HG02981 (cell line): ENCODE data around the gene NEU2.
"Not testable (repeated sequence)": the region's sequence is repeated elsewhere in the genome, so short reads cannot be mapped to it uniquely, and the experiment has no call there.

Source experiments
- ATAC-seq: cut with Tn5 transposase; IDR thresholded peaks from one replicate; pipeline ENCODE4 v1.9.1; 2021; ENCODE audit warnings: mild to moderate bottlenecking, moderate library complexity; ENCODE audit not compliant: unreplicated experiment

NEU2 gene

DNA sequence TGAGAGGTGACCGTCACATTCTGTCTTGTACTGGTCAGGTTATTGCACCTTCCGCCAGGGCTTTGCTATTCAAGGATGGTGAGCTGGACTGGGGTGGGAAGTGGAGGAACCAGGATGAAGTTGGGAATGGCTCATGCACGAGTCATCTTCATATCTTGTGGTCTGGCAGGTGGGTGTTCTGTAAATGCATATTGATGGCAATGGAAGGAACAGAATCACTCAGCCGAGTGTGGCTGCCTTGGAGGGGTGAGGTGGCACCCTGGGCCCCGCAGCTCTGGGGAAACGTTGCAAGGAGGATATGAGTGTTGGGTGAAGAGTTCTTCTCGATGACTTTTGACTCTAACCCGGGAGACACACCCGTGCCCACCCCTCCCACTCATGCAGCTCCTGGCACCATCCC lies 1.2 kb downstream of the NEU2 start:
- no peak for ATAC-seq

- no peak for ATAC-seq
Observed at GRCh38 chr2:233034091-233034882, 1.8 kb downstream of the NEU2 start.

GRCh38 chr2:233035426-233036161 lies 3.1 kb downstream of the NEU2 start:
- no peak for ATAC-seq

GRCh38 chr2:233036162-233036838 lies 3.8 kb downstream of the NEU2 start:
- ATAC-seq: no peak

- ATAC-seq: no peak
Observed at GRCh38 chr2:233037078-233037477, 4.6 kb downstream of the NEU2 start.

DNA sequence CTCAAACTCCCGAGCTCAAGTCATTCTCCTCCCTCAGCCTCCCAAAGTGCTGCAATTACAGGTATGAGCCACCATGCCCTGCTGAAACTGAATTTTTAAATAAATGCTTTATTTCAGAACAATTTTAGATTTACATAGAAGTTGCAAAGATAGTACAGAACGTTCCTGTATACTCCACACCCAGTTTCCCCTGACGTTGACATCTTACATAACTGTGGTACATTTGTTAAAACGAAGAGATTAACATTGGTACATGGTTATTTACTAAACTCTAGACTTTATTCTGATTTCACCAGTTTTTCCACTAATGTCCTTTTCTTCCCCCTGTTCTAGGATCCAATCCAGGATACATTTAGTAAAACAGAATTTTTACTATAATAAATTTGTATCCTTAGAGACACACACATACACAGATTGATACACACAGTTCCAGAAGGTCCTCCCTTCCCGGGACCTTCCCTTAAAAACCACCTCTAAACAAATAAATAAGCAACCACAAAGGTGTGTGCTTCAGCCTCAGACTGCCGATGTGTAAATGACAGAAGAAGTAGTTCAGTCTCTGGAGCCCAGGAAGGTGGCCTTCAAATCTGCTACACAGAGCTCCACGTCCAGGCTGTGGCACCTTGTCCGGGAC lies 6.9 kb downstream of the NEU2 start:
- ATAC-seq: no peak

DNA sequence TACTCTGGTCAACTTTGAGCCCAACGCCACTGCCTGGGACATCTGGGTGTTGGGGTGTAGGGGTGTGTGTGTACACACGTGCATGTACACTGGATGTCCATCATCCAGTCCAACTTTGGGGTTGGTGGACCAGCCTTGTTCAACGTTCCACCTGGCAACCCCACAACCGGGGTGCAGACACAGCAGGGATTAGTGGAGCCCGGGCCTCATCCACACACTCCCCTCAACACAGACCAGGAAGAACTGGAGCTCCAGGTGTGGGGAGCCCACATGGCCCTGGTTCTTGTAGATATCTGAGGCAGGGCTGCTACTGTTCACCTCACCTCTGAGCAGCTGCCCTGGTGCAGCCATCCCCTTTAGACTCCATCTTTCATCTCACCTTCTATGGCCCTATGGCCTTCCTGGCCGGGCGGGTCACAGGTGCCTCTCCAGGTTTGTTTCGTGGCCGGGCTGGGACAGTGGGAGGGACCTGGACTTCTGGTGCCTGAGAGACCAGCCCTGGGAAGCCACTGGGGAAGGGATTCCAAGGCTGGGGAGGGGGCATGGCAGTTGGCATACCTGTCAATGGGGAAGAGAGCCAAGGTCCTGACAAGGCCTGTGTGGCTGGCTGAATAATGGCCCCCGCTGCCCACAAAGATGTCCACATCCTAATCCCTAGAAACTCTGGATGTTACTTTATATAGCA lies 7.5 kb downstream of the NEU2 start:
- no peak for ATAC-seq

DNA sequence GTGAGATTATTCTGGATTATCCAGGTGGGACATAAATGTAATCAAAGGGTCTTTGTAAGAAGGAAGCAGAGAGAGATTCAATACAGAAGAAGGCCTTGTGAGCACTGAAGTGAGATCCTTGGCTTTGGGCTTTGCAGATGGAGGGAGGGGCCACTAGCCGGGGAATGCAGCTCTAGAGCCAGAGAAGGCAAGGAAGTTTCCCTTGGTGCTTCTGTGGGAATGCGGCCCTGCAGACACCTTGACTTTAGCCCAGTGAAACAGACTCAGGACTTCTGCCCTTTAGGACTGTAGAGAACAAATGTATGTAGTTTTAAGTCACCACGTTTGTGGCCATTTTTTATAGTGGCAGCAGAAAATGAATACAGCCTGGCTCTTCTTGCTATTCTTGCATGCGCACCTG lies 8.1 kb downstream of the NEU2 start:
- no peak for ATAC-seq

- no peak for ATAC-seq
Observed at GRCh38 chr2:233041722-233042323, 9.4 kb downstream of the NEU2 start.

GRCh38 chr2:233042549-233042948 lies 10.1 kb downstream of the NEU2 start:
- ATAC-seq: no peak

GRCh38 chr2:233044974-233045605 lies 12.6 kb downstream of the NEU2 start:
- ATAC-seq: no peak

- ATAC-seq: no peak
Observed at GRCh38 chr2:233047206-233047605, 14.7 kb downstream of the NEU2 start.

DNA sequence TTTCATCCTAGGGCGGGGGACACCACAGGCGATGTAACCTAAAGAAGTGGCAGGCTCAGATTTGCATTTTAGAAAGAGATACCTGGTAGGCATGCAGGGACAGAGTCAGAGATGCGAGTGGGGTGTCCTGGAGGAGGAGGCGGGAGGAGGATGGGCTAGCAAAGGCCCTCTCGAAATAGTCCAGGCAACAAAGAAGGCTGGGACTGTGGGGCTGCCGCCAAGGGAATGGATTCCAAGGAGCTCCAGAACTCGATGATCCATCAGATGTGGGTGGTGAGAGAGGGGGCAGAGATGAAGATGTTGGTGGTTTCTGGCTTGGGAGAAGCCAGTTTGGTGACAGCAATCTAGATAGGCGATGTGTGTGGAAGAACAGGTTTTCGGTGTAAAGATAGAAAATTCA lies 15.2 kb downstream of the NEU2 start:
- no peak for ATAC-seq

DNA sequence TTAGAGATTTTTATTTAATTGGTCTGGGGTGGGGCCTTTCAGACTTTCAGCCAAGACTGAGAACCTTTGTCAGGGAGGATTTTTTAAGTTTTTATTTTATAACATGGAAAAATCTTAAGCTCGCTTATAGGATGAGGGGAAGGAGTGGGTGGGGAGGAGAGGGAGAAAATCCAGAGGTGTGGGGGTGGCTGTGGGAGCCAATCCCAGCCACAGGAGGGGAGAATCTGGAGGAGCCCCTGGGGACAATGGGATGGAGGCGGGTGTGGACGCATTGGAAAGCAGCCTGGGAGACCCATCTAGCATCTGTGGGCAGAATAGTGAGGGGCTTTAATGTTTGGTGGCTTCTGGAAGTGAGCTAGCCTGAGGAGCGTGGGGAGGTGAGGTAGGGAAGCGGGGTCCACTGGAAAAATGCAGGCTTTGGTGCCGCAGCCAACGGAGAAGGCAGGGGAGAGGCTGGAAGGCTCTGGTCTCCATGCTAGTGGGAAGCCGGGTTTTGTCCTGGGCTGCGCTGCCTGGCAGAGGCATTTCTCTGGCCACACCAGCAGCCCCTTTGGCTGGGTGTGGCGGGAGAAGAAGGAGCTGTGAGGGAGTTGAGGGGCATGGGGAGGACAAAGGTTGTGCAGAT lies 16.2 kb downstream of the NEU2 start:
- ATAC-seq: no peak

DNA sequence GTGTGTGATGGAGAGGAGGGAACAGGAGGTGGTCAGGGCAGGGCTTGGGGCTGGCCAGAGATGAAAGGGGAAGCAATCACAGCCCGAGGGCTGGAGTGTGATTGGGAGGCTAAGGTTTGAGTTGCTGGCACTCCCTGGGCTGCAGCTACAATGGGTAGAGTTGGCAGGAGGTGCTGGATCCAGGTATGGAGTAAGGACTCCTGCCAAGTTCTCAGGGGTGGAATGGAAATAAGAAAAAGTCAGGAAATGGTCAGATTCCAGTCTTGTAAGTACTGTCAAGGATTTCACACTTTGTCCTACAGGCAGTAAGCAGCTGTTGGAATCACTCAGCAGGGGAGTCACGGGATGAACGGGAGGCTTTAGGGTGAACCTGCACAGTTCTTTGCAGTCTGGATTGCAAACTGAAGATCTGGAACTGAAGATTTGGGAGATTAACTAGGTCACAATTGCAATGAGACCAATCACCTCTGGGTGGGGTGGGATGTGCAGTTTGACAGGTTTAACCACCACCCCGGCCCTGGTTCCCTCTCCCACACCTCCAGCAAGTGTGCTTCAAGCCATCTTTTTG lies 16.8 kb downstream of the NEU2 start:
- no peak for ATAC-seq

GRCh38 chr2:233051241-233052149 lies 19.0 kb downstream of the NEU2 start:
- ATAC-seq: no peak

DNA sequence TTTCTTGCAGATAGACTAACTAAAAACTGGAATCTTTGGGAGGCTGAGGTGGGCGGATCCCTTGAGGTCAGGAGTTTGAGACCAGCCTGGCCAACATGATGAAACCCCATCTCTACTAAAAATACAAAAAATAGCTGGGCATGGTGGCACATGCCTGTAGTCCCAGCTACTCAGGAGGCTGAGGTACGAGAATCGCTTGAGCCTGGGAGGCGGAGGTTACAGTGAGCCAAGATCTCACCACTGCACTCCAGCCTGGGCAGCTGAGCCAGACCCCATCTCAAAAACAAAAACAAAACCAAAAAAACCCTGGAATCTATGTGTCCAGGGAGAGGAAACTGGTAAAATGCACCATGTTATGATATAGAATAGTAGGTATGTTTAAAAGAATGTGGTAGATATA lies 20.0 kb downstream of the NEU2 start:
- not testable (repeated sequence) for ATAC-seq
